HepG2 (cell line): ENCODE data around the gene ARHGEF3. TPM values are rescaled to one million over a fixed set of nuclear protein-coding genes. Genes with fewer than 3 reads are reported as not detected.

ENCODE experiments used
- ATF2 ChIP-seq: sonication (generic); formaldehyde crosslinking; IDR thresholded peaks from 2 replicates; pipeline ENCODE4 v1.4.0; 2020; ENCODE audit warnings: missing genetic modification reagents
- CHD4 ChIP-seq: fragments of 200-600 bp; sonication (generic); IDR thresholded peaks from 2 replicates; pipeline ENCODE4 v1.7.0; 2017; ENCODE audit warnings: mild to moderate bottlenecking, low read length, borderline replicate concordance
- CREB1 ChIP-seq, 2 experiments: fragments of 450-650 bp in 1 of 2; IDR thresholded peaks; 2 replicates each; pipeline ENCODE4 v1.6.1; 2016 to 2017; ENCODE audit warnings: control low read depth in 1 of 2, mild to moderate bottlenecking in 1 of 2, missing compliant biosample characterization in 1 of 2, missing genetic modification characterization in 1 of 2
- ELF1 ChIP-seq: sonication (generic); formaldehyde crosslinking; IDR thresholded peaks from 2 replicates; pipeline ENCODE4 v1.4.0; 2020; ENCODE audit warnings: missing genetic modification reagents
- FOXA1 ChIP-seq, 2 experiments: fragments of 450-650 bp in 1 of 2; sonication (generic) in 1 of 2; formaldehyde crosslinking in 1 of 2; IDR thresholded peaks; 2 replicates each; pipeline versions ENCODE4 v1.4.0 to v1.6.1; 2016 to 2020; ENCODE audit warnings: missing genetic modification reagents in 1 of 2
- GFI1 ChIP-seq: sonication (generic); formaldehyde crosslinking; IDR thresholded peaks from 2 replicates; pipeline ENCODE4 v1.5.0; 2020; ENCODE audit warnings: missing genetic modification reagents, mild to moderate bottlenecking, borderline replicate concordance
- JUNB ChIP-seq: sonication (generic); formaldehyde crosslinking; IDR thresholded peaks from 2 replicates; pipeline ENCODE4 v1.8.0; 2022; ENCODE audit warnings: missing genetic modification reagents, mild to moderate bottlenecking, borderline replicate concordance
- PPARG ChIP-seq: conservative IDR thresholded peaks from 2 replicates; pipeline ENCODE4 v1.6.1; 2016; ENCODE audit warnings: missing biosample characterization, missing genetic modification reagents
- SALL1 ChIP-seq: sonication (generic); formaldehyde crosslinking; IDR thresholded peaks from 2 replicates; pipeline ENCODE4 v1.8.0; 2022; ENCODE audit warnings: mild to moderate bottlenecking, missing genetic modification reagents
- SATB2 ChIP-seq: sonication (generic); formaldehyde crosslinking; IDR thresholded peaks from 2 replicates; pipeline ENCODE4 v1.5.0; 2020; ENCODE audit warnings: missing genetic modification reagents
- SMC3 ChIP-seq: IDR thresholded peaks from 2 replicates; pipeline ENCODE4 v1.6.1; 2011; ENCODE audit warnings: low read length, improper control_type of control experiment
- SOX5 ChIP-seq: IDR thresholded peaks from 2 replicates; pipeline ENCODE4 v1.6.1; 2016; ENCODE audit warnings: borderline replicate concordance
- SYNCRIP ChIP-seq: fragments of 200-400 bp; formaldehyde crosslinking; IDR thresholded peaks from 2 replicates; pipeline ENCODE4 v1.6.1; 2018; ENCODE audit warnings: mild to moderate bottlenecking, low read depth, low read length; ENCODE audit not compliant: insufficient read depth
- TBX3 ChIP-seq: fragments of 450-650 bp; IDR thresholded peaks from 2 replicates; pipeline ENCODE4 v1.6.1; 2017; ENCODE audit warnings: antibody characterized with exemption, mild to moderate bottlenecking, inconsistent platforms, borderline replicate concordance
- TMF1 ChIP-seq: sonication (generic); formaldehyde crosslinking; IDR thresholded peaks from 2 replicates; pipeline ENCODE4 v1.8.1; 2022; ENCODE audit warnings: low read depth, missing genetic modification reagents
- ZGPAT ChIP-seq: IDR thresholded peaks from 2 replicates; pipeline ENCODE4 v1.6.1; 2016; ENCODE audit warnings: mild to moderate bottlenecking
- ZNF3 ChIP-seq: IDR thresholded peaks from 2 replicates; pipeline ENCODE4 v1.7.0; 2017; ENCODE audit warnings: inconsistent platforms
- ZNF337 ChIP-seq: sonication (generic); formaldehyde crosslinking; IDR thresholded peaks from 2 replicates; pipeline ENCODE4 v1.5.1; 2020; ENCODE audit warnings: missing genetic modification reagents, low read depth, mild to moderate bottlenecking, borderline replicate concordance
- ZNF33A ChIP-seq: sonication (generic); formaldehyde crosslinking; IDR thresholded peaks from 2 replicates; pipeline ENCODE4 v1.5.1; 2020; ENCODE audit warnings: missing genetic modification reagents, mild to moderate bottlenecking, moderate library complexity, borderline replicate concordance
- ZNF441 ChIP-seq: sonication (generic); formaldehyde crosslinking; IDR thresholded peaks from 2 replicates; pipeline ENCODE4 v1.7.0; 2021; ENCODE audit warnings: missing genetic modification reagents, borderline replicate concordance
- ZNF580 ChIP-seq: IDR thresholded peaks from 2 replicates; pipeline ENCODE4 v1.6.1; 2016; ENCODE audit warnings: low read depth, borderline replicate concordance
- ZNF609 ChIP-seq: sonication (generic); formaldehyde crosslinking; IDR thresholded peaks from 2 replicates; pipeline ENCODE4 v1.4.0; 2020; ENCODE audit warnings: mild to moderate bottlenecking, missing genetic modification reagents, borderline replicate concordance
- ZNF614 ChIP-seq: IDR thresholded peaks from 2 replicates; pipeline ENCODE4 v1.6.1; 2018; ENCODE audit warnings: missing biosample characterization, missing genetic modification reagents, inconsistent platforms, borderline replicate concordance
- polyA plus RNA-seq, 8 experiments: library from polyadenylated mRNA; depleted of rRNA in 3 of 8; stranded (reverse) in 7 of 8; unstranded in 1 of 8; fragments of >200 nt; fragmentation: Illumina TruSeq in 4 of 8; extraction: Trizol in 4 of 8; gene quantifications; 2 replicates each; pipeline versions ENCODE4 v1.2.1 to v1.2.3, GENCODE V29; 2011 to 2016; ENCODE audit warnings: low read depth in 4 of 8, missing spikeins in 1 of 8, mixed read lengths in 1 of 8; ENCODE audit not compliant: insufficient read depth in 1 of 8
- total RNA-seq, 5 experiments: library from RNA; depleted of rRNA; stranded (reverse); fragments of >200 nt; fragmentation: Illumina TruSeq; extraction: Trizol; gene quantifications; 2 replicates each; pipeline ENCODE4 v1.2.3, GENCODE V29; 2016; ENCODE audit warnings: low read depth in 1 of 5

The ARHGEF3 gene
- total and polyA plus RNA-seq, 2 of the 13 experiments (the other 11 are each of a cell fraction or from before 2014, with no cell fraction given) = 14.8 to 23.1 TPM

- TF ChIP-seq ZNF609 (CRISPR knock-in tag) (peak; percentile 93), SOX5 (CRISPR knock-in tag) (peak; percentile 94), ATF2 (CRISPR knock-in tag) (peak; percentile 49; the same call in 1 of the 2 replicates), ZNF441 (CRISPR knock-in tag) (0 out of 2 replicates have a peak, but pooled peaks have one; percentile 13), SMC3 (no peak), SYNCRIP (no peak), ZNF614 (CRISPR knock-in tag) (peak; percentile 62; the same call in 1 of the 2 replicates), ZNF3 (no peak), TMF1 (CRISPR knock-in tag) (0 out of 2 replicates have a peak, but pooled peaks have one; percentile 36), CHD4 (no peak), FOXA1 (IDR thresholded peaks at IDR 0.05) (no peak), FOXA1 (CRISPR knock-in tag; IDR thresholded peaks at IDR 0.05) (peak; percentile 88), ZNF337 (CRISPR knock-in tag) (0 out of 2 replicates have a peak, but pooled peaks have one; percentile 36), CREB1 (IDR thresholded peaks at IDR 0.05) (no peak), CREB1 (CRISPR knock-in tag; IDR thresholded peaks at IDR 0.05) (peak; percentile 50), TBX3 (peak; percentile 23; the same call in 1 of the 2 replicates), ZNF580 (CRISPR knock-in tag) (peak; percentile 45; the same call in 1 of the 2 replicates), ELF1 (CRISPR knock-in tag) (peak; percentile 57; the same call in 1 of the 2 replicates), ZNF33A (CRISPR knock-in tag) (no peak), PPARG (CRISPR knock-in tag) (peak; percentile 75), SATB2 (0 out of 2 replicates have a peak, but pooled peaks have one; percentile 66), JUNB (CRISPR knock-in tag) (no peak), SALL1 (CRISPR knock-in tag) (peak; percentile 69; the same call in 1 of the 2 replicates), ZGPAT (CRISPR knock-in tag) (peak; percentile 67; the same call in 1 of the 2 replicates), GFI1 (CRISPR knock-in tag) (peak; percentile 99)
Observed at GRCh38 chr3:56782215-56782614, 19.5 kb downstream of the ARHGEF3 start (continued).
